ENCODE results near the gene CFAP20. TPM values are rescaled to one million over a fixed set of nuclear protein-coding genes. Genes with fewer than 3 reads are reported as not detected.

Gene CFAP20
- total RNA-seq, 1 donor from 2014 or later = 41.4 TPM

- no peaks in the 10 kb centered on the region for H3K9me3 Mint-ChIP-seq
- H3K27me3 Mint-ChIP-seq (ENCODE audit: low read depth) = no peaks in the 10 kb centered on the region
- H3K27ac Mint-ChIP-seq = no peak overlapping the region
- H3K4me1 Mint-ChIP-seq = no peaks in the 10 kb centered on the region
- H3K4me3 Mint-ChIP-seq = no peak overlapping the region
- H3K36me3 Mint-ChIP-seq = peaks cover 19% of the 10 kb centered on the region
- no peak for DNase-seq (ENCODE audit: low spot score in 2 of 2, unreplicated experiment in 2 of 2)
- no peak for TF ChIP-seq CTCF (IDR thresholded peaks at IDR 0.05; ENCODE audit: unreplicated experiment)
These were observed 29.5 kb upstream of the CFAP20 start for GRCh38 chr16:58158725-58159124.

- Mint-ChIP-seq H3K9me3 (no peaks in the 10 kb centered on the region), H3K4me1 (no peaks in the 10 kb centered on the region), H3K36me3 (peaks cover 14% of the 10 kb centered on the region), H3K27ac (no peak overlapping the region), H3K4me3 (no peak overlapping the region), H3K27me3 (ENCODE audit: low read depth) (no peaks in the 10 kb centered on the region)
- no peak for DNase-seq (ENCODE audit: low spot score in 2 of 2, unreplicated experiment in 2 of 2)
- TF ChIP-seq CTCF (IDR thresholded peaks at IDR 0.05; ENCODE audit: unreplicated experiment) = no peak
These were observed 28.9 kb upstream of the CFAP20 start for GRCh38 chr16:58157951-58158540.

GRCh38 chr16:58157239-58157638 lies 28.1 kb upstream of the CFAP20 start:
- no peak for DNase-seq (ENCODE audit: low spot score in 2 of 2, unreplicated experiment in 2 of 2)
- Mint-ChIP-seq H3K4me3 (no peak overlapping the region), H3K27ac (no peak overlapping the region), H3K9me3 (no peaks in the 10 kb centered on the region), H3K27me3 (ENCODE audit: low read depth) (no peaks in the 10 kb centered on the region), H3K4me1 (no peaks in the 10 kb centered on the region), H3K36me3 (peaks cover 9% of the 10 kb centered on the region)
- no peak for TF ChIP-seq CTCF (IDR thresholded peaks at IDR 0.05; ENCODE audit: unreplicated experiment)

GRCh38 chr16:58155839-58156238 lies 26.7 kb upstream of the CFAP20 start:
- Mint-ChIP-seq H3K27ac (no peak overlapping the region), H3K36me3 (peaks cover 4% of the 10 kb centered on the region), H3K9me3 (no peaks in the 10 kb centered on the region), H3K4me3 (no peak overlapping the region), H3K4me1 (no peaks in the 10 kb centered on the region), H3K27me3 (ENCODE audit: low read depth) (no peaks in the 10 kb centered on the region)
- no peak for TF ChIP-seq CTCF (IDR thresholded peaks at IDR 0.05; ENCODE audit: unreplicated experiment)
- DNase-seq (ENCODE audit: low spot score in 2 of 2, unreplicated experiment in 2 of 2) = no peak

- no peak overlapping the region for H3K27ac Mint-ChIP-seq
- H3K4me3 Mint-ChIP-seq = no peak overlapping the region
- no peaks in the 10 kb centered on the region for H3K4me1 Mint-ChIP-seq
- H3K27me3 Mint-ChIP-seq (ENCODE audit: low read depth) = no peaks in the 10 kb centered on the region
- peaks cover 4% of the 10 kb centered on the region for H3K36me3 Mint-ChIP-seq
- TF ChIP-seq CTCF (IDR thresholded peaks at IDR 0.05; ENCODE audit: unreplicated experiment) = no peak
- no peaks in the 10 kb centered on the region for H3K9me3 Mint-ChIP-seq
- DNase-seq (ENCODE audit: low spot score in 2 of 2, unreplicated experiment in 2 of 2) = no peak
These were observed 25.2 kb upstream of the CFAP20 start for GRCh38 chr16:58154345-58154744.

Data from mesothelial cell of epicardium (in vitro differentiated cells).